ENCODE data around the gene MYOCOS. TPM values are rescaled to one million over a fixed set of nuclear protein-coding genes. Genes with fewer than 3 reads are reported as not detected.

The MYOCOS gene
- total RNA-seq, 1 experiment from 2014 or later = 0.41 TPM

DNA sequence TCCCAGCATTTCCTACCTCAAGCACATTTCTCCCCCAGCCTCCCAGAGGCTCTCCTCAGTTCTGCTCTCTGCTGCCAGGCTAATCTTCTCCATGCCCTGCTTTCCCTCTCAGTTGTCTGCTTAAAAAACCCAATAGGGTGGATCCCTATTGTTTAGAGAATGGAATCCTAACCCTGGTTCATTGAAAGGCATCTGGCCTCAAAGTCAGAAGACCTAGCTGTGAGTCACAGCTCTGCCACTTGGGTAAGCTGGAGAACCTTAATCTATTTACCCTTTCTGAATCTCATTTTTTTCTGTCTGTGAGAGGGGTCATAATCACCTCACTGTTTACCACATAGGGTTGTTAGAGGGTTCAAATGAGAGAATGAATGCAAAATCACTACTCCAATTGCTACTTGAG is 42.9 kb downstream of the MYOCOS start:
- Histone ChIP-seq H3K4me3 (ENCODE audit: low read depth, low read length, poor library complexity, severe bottlenecking) (no peak overlapping the region), H3K27me3 (replicated peaks; ENCODE audit: insufficient read depth, low read depth, low read length, poor library complexity) (no peaks in the 10 kb centered on the region), H3K36me3 (ENCODE audit: insufficient read depth, low read length, poor library complexity, severe bottlenecking) (no peaks in the 10 kb centered on the region), H3K9me3 (ENCODE audit: low read depth, low read length, poor library complexity, severe bottlenecking) (no peaks in the 10 kb centered on the region), H3K4me1 (ENCODE audit: insufficient read depth, low read length, poor library complexity, severe bottlenecking) (no peaks in the 10 kb centered on the region), H3K27ac (ENCODE audit: low read depth, low read length, poor library complexity, severe bottlenecking) (no peak overlapping the region)
- CTCF ChIA-PET = no interaction called here
- POLR2A ChIA-PET (ENCODE audit: low non-redundant PET) = no interaction called here
- TF ChIP-seq, protein P1, sequence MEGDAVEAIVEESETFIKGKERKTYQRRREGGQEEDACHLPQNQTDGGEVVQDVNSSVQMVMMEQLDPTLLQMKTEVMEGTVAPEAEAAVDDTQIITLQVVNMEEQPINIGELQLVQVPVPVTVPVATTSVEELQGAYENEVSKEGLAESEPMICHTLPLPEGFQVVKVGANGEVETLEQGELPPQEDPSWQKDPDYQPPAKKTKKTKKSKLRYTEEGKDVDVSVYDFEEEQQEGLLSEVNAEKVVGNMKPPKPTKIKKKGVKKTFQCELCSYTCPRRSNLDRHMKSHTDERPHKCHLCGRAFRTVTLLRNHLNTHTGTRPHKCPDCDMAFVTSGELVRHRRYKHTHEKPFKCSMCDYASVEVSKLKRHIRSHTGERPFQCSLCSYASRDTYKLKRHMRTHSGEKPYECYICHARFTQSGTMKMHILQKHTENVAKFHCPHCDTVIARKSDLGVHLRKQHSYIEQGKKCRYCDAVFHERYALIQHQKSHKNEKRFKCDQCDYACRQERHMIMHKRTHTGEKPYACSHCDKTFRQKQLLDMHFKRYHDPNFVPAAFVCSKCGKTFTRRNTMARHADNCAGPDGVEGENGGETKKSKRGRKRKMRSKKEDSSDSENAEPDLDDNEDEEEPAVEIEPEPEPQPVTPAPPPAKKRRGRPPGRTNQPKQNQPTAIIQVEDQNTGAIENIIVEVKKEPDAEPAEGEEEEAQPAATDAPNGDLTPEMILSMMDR (conservative IDR thresholded peaks at IDR 0.05; ENCODE audit: low read depth, low read length) = no peak
- TF ChIP-seq EZH2 (IDR thresholded peaks at IDR 0.05; ENCODE audit: borderline replicate concordance, low read depth, low read length, poor library complexity, severe bottlenecking) = no peak
- intact Hi-C loops (cut with micrococcal nuclease; ENCODE audit: unreplicated experiment) = no loop called here
- no peak for DNase-seq (ENCODE audit: low spot score)
- BruUV-seq (replicated peaks) = no TSS peak

DNA sequence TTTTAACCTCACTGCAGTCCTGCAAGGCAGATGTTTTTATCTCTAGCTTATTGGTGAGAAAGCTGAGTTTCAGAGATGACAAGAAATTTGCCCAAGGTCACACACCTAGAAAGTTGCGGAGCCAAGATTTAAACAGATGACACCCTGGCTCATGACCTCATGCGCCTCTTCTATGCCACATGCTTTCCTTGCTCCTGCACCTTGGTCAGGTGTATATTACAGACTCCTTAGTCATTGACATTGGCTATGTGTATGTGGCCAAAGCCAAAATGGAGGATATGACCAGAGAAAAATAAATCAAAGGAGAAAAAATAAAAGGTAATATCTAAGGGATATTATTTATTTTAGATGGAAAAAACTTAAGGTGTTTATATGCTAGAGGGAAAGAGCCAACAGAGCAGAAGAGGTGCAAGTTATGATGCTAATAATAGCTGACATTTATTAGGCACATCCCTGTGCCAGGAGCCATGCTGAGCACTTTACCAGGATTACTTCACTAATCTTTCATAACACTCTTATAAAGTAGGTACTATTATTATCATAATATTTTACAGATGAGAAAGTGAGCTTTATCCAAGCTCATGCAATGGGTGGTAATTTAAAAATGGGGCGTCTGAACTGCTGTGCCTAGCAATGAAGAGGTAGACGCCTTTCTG is 44.2 kb downstream of the MYOCOS start:
- intact Hi-C loops (cut with micrococcal nuclease; ENCODE audit: unreplicated experiment) = no loop called here
- Histone ChIP-seq H3K36me3 (ENCODE audit: insufficient read depth, low read length, poor library complexity, severe bottlenecking) (no peaks in the 10 kb centered on the region), H3K9me3 (ENCODE audit: low read depth, low read length, poor library complexity, severe bottlenecking) (no peaks in the 10 kb centered on the region), H3K4me3 (ENCODE audit: low read depth, low read length, poor library complexity, severe bottlenecking) (no peak overlapping the region), H3K27me3 (replicated peaks; ENCODE audit: insufficient read depth, low read depth, low read length, poor library complexity) (no peaks in the 10 kb centered on the region), H3K4me1 (ENCODE audit: insufficient read depth, low read length, poor library complexity, severe bottlenecking) (no peaks in the 10 kb centered on the region), H3K27ac (ENCODE audit: low read depth, low read length, poor library complexity, severe bottlenecking) (no peak overlapping the region)
- ChIA-PET POLR2A (ENCODE audit: low non-redundant PET) (no interaction called here), CTCF (no interaction called here)
- DNase-seq (ENCODE audit: low spot score) = no peak
- no TSS peak for BruUV-seq (replicated peaks)
- TF ChIP-seq, protein P1 (conservative IDR thresholded peaks at IDR 0.05; ENCODE audit: low read depth, low read length) = no peak
- no peak for TF ChIP-seq EZH2 (IDR thresholded peaks at IDR 0.05; ENCODE audit: borderline replicate concordance, low read depth, low read length, poor library complexity, severe bottlenecking)

DNA sequence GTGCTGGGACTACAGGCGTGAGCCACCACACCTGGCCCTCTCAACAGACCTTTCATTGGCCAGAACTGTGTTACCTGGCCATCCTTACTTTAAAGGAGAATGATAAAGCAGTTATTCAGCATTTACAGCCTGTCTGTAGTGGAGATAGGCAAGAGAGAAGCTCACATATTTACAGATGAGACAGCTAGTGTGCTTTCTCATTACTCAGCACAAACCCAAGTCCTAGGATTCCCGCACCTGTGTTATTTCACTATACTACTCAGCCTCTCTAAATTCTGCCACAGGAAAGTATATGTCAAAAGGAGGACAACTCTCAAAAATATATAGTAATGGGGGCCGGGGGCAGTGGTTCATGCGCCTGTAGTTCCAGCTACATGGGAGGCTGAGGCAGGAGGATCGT is 46.3 kb downstream of the MYOCOS start:
- ChIA-PET POLR2A (ENCODE audit: low non-redundant PET) (no interaction called here), CTCF (no interaction called here)
- no peak overlapping the region for H3K4me3 ChIP-seq (ENCODE audit: low read depth, low read length, poor library complexity, severe bottlenecking)
- no peaks in the 10 kb centered on the region for H3K27me3 ChIP-seq (replicated peaks; ENCODE audit: insufficient read depth, low read depth, low read length, poor library complexity)
- H3K27ac ChIP-seq (ENCODE audit: low read depth, low read length, poor library complexity, severe bottlenecking) = no peak overlapping the region
- intact Hi-C loops (cut with micrococcal nuclease; ENCODE audit: unreplicated experiment) = no loop called here
- H3K9me3 ChIP-seq (ENCODE audit: low read depth, low read length, poor library complexity, severe bottlenecking) = no peaks in the 10 kb centered on the region
- BruUV-seq (replicated peaks) = no TSS peak
- TF ChIP-seq, protein P1 (conservative IDR thresholded peaks at IDR 0.05; ENCODE audit: low read depth, low read length) = no peak
- TF ChIP-seq EZH2 (IDR thresholded peaks at IDR 0.05; ENCODE audit: borderline replicate concordance, low read depth, low read length, poor library complexity, severe bottlenecking) = no peak
- no peaks in the 10 kb centered on the region for H3K4me1 ChIP-seq (ENCODE audit: insufficient read depth, low read length, poor library complexity, severe bottlenecking)
- H3K36me3 ChIP-seq (ENCODE audit: insufficient read depth, low read length, poor library complexity, severe bottlenecking) = no peaks in the 10 kb centered on the region
- DNase-seq (ENCODE audit: low spot score) = no peak

Data from A673 (cell line).